Keratinocyte (primary cell): ENCODE data around the gene LZTR1. TPM values are rescaled to one million over a fixed set of nuclear protein-coding genes. Genes with fewer than 3 reads are reported as not detected.

ENCODE experiments used
- DNase-seq: peaks from one replicate; pipeline ENCODE4 v3.0.0-alpha.2; 2011; ENCODE audit warnings: low read depth, missing footprints, low spot score
- FAIRE-seq: peaks from 2 replicates; lab custom pipeline; 2011; peaks lifted over from hg19 to GRCh38; lab: Jason Lieb, UNC
- H2AFZ ChIP-seq: 2 replicates; pipeline ENCODE4 v1.6.0; 2012; ENCODE audit warnings: low read length, control low read depth, inconsistent platforms; ENCODE audit not compliant: control insufficient read depth
- H3K27ac ChIP-seq: 2 replicates; pipeline ENCODE4 v1.5.1; 2011; ENCODE audit warnings: low read length; ENCODE audit not compliant: control insufficient read depth, insufficient read depth
- H3K27me3 ChIP-seq: 3 replicates; pipeline ENCODE4 v1.6.0; 2011; ENCODE audit warnings: low read length; ENCODE audit not compliant: control insufficient read depth, insufficient read depth; ENCODE audit errors: extremely low read depth
- H3K36me3 ChIP-seq, 2 experiments: 2 replicates in 1 of 2; 3 replicates in 1 of 2; pipeline ENCODE4 v1.5.1; 2011; ENCODE audit warnings: low read length in 2 of 2, mild to moderate bottlenecking in 1 of 2; ENCODE audit not compliant: control insufficient read depth in 2 of 2, insufficient read depth in 2 of 2; ENCODE audit errors: extremely low read depth in 1 of 2
- H3K4me1 ChIP-seq: 3 replicates; pipeline ENCODE4 v1.5.1; 2011; ENCODE audit warnings: low read length; ENCODE audit not compliant: control insufficient read depth, insufficient read depth; ENCODE audit errors: extremely low read depth
- H3K4me2 ChIP-seq: 3 replicates; pipeline ENCODE4 v1.6.0; 2011; ENCODE audit warnings: low read depth, low read length; ENCODE audit not compliant: control insufficient read depth, insufficient read depth; ENCODE audit errors: extremely low read depth
- H3K4me3 ChIP-seq, 3 experiments: fragments of 200-600 bp in 1 of 3; sonication (generic) in 1 of 3; 2 replicates in 2 of 3; 3 replicates in 1 of 3; pipeline ENCODE4 v1.5.1; 2011 to 2016; ENCODE audit warnings: low read length in 3 of 3, mild to moderate bottlenecking in 3 of 3, control low read depth in 2 of 3, inconsistent platforms in 1 of 3, low read depth in 1 of 3, mixed read lengths in 1 of 3, mixed run types in 1 of 3, moderate library complexity in 1 of 3; ENCODE audit not compliant: control insufficient read depth in 2 of 3, insufficient read depth in 2 of 3; ENCODE audit errors: extremely low read depth in 1 of 3
- H3K79me2 ChIP-seq: 2 replicates; pipeline ENCODE4 v1.6.0; 2012; ENCODE audit warnings: low read length; ENCODE audit not compliant: control insufficient read depth, insufficient read depth
- H3K9ac ChIP-seq: 3 replicates; pipeline ENCODE4 v1.6.0; 2011; ENCODE audit warnings: low read length; ENCODE audit not compliant: control insufficient read depth, insufficient read depth; ENCODE audit errors: extremely low read depth
- H3K9me1 ChIP-seq: 3 replicates; pipeline ENCODE4 v1.6.0; 2011; ENCODE audit warnings: low read length; ENCODE audit not compliant: control insufficient read depth, insufficient read depth; ENCODE audit errors: extremely low read depth
- H3K9me3 ChIP-seq: 2 replicates; pipeline ENCODE4 v1.5.1; 2012; ENCODE audit warnings: low read depth, low read length; ENCODE audit not compliant: control insufficient read depth
- H4K20me1 ChIP-seq: 3 replicates; pipeline ENCODE4 v1.6.0; 2011; ENCODE audit warnings: low read length; ENCODE audit not compliant: control insufficient read depth, insufficient read depth; ENCODE audit errors: extremely low read depth
- EZH2 ChIP-seq: IDR thresholded peaks from one replicate; pipeline ENCODE4 v1.6.1; 2012; ENCODE audit warnings: inconsistent platforms, mild to moderate bottlenecking, low read length, moderate library complexity
- dilution Hi-C: fragments of 300-500 bp; cut with MboI; formaldehyde crosslinking; loops from one replicate; pipeline ENCODE4 v1.7.0; 2020; ENCODE audit warnings: low sequenced_read_pairs; ENCODE audit not compliant: extremely low pct_ligation_motif_present
- polyA plus RNA-seq, 5 experiments: library from polyadenylated mRNA; depleted of rRNA in 3 of 5; stranded (reverse) in 3 of 5; stranded (forward) in 1 of 5; unstranded in 1 of 5; fragments of >200 nt; gene quantifications; 1 replicate in 1 of 5; 2 replicates in 3 of 5; 3 replicates in 1 of 5; pipeline versions ENCODE4 v1.2.1 to v1.2.3, GENCODE V29; 2011 to 2012; ENCODE audit warnings: missing spikeins in 2 of 5, low read depth in 1 of 5, low replicate concordance in 1 of 5
- TF ChIP-seq, protein P1 (sequence below), 3 experiments: IDR thresholded peaks in 1 of 3; conservative IDR thresholded peaks in 1 of 3; optimal IDR thresholded peaks in 1 of 3; 2 replicates in 2 of 3; 3 replicates in 1 of 3; pipeline versions ENCODE3 to v1.5.1; 2011; ENCODE audit warnings: low read length in 3 of 3, mild to moderate bottlenecking in 3 of 3, moderate library complexity in 2 of 3, control low read depth in 1 of 3, inconsistent platforms in 1 of 3; ENCODE audit not compliant: insufficient read depth in 2 of 3; ENCODE audit errors: extremely low read depth in 1 of 3

The LZTR1 gene
- polyA plus RNA-seq, 1 donor (not counting 4 experiments of a cell fraction or from before 2014, with no cell fraction given): 37.0 TPM

DNA sequence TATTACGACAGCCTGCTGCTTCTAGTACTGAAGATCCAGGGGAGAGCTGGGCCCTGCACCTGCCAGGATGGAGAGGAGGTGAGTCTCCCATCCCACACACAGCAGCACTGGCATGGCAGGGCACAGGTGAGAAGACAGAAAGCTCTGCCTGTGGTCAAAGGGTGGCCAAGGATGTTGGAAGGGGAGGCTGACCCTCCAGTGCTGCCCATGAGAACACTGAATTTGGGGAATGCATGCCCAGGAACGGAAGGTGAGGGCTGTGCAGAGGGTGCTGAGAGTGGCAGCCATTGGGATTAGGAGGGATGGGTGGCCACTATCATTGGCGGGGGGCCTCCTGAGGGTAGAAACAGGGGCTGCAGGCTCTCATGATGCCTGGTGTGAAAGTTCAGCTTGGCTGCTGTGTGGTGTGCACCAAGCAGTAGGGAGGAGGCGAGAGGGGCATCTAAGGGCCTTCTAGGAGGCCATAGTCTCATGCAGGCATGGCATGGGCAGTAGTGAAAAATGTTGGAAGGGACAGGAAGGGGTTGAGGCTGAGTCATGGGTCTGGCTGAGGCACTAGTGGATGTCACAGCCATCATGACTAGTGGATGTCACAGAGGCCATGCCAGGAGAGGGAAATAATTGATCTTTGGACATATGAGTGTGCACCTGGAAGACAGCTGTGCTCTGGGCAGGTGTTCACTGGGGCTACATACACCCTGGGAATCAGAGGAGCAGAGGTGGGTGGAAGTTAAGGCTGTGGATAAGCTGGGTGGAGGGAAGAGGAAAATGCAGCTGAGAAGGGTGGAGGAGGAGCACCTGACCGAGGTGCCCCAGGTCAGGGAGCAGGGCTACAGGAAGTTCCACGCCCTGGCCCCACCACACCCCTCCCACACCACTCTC, 61.1 kb downstream of the LZTR1 start:
- Histone ChIP-seq H3K36me3 (no peaks in the 10 kb centered on the region), H3K4me2 (no peak overlapping the region), H3K27me3 (no peaks in the 10 kb centered on the region), H2AFZ (no peak overlapping the region), H3K4me3 (no peak overlapping the region), H3K9me1 (no peaks in the 10 kb centered on the region), H3K27ac (no peak overlapping the region), H3K9ac (no peak overlapping the region), H3K4me1 (peaks cover 18% of the 10 kb centered on the region), H4K20me1 (no peaks in the 10 kb centered on the region), H3K79me2 (no peaks in the 10 kb centered on the region), H3K9me3 (no peaks in the 10 kb centered on the region)
- TF ChIP-seq, protein P1, sequence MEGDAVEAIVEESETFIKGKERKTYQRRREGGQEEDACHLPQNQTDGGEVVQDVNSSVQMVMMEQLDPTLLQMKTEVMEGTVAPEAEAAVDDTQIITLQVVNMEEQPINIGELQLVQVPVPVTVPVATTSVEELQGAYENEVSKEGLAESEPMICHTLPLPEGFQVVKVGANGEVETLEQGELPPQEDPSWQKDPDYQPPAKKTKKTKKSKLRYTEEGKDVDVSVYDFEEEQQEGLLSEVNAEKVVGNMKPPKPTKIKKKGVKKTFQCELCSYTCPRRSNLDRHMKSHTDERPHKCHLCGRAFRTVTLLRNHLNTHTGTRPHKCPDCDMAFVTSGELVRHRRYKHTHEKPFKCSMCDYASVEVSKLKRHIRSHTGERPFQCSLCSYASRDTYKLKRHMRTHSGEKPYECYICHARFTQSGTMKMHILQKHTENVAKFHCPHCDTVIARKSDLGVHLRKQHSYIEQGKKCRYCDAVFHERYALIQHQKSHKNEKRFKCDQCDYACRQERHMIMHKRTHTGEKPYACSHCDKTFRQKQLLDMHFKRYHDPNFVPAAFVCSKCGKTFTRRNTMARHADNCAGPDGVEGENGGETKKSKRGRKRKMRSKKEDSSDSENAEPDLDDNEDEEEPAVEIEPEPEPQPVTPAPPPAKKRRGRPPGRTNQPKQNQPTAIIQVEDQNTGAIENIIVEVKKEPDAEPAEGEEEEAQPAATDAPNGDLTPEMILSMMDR (optimal IDR thresholded peaks at IDR 0.05 in 1 of 3, IDR thresholded peaks at IDR 0.05 in 1 of 3, conservative IDR thresholded peaks at IDR 0.05 in 1 of 3; ENCODE audit: extremely low read depth in 1 of 3, insufficient read depth in 2 of 3, low read length in 3 of 3): no peak
- TF ChIP-seq EZH2: no peak
- dilution Hi-C loops: no loop called here
- no peak for DNase-seq
- FAIRE-seq: no peak

DNA sequence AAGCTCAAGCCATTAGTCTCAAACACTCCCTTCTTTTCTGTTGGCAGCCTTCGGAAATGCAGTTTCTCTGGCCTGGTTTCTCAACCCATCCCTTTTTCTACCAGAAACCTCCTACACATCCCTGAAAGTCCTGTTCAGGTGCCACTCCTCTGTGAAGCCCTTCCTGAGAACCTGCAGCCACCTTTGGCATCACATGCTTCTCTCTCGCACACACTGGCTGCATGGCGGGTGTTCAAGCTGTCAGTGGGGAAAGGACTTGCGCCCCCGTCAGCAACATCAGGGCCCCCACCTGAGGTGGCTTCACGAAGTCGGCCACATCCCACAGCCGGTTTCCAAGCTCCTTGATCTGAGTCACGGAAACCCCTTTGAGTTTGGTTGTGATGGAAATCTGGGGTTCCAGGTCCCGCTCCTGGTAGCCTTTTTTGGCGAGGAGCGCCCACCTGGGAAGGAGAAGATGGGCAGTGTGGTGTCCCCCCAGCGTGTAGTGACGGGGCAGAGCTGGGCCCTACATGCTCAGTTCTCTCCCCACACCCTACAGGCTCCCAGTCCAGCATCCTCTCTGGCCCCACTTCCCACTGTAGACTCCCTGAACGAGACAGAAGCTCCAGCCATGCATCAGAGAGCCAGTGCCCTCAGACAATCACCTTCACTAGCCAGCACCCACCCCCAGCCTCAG, 61.9 kb downstream of the LZTR1 start:
- no peak for TF ChIP-seq EZH2
- TF ChIP-seq, protein P1 (optimal IDR thresholded peaks at IDR 0.05 in 1 of 3, IDR thresholded peaks at IDR 0.05 in 1 of 3, conservative IDR thresholded peaks at IDR 0.05 in 1 of 3; ENCODE audit: extremely low read depth in 1 of 3, insufficient read depth in 2 of 3, low read length in 3 of 3): no peak
- no peaks in the 10 kb centered on the region for H3K36me3 ChIP-seq
- H3K27ac ChIP-seq: no peak overlapping the region
- no peaks in the 10 kb centered on the region for H3K79me2 ChIP-seq
- H2AFZ ChIP-seq: no peak overlapping the region
- no peaks in the 10 kb centered on the region for H4K20me1 ChIP-seq
- H3K27me3 ChIP-seq: no peaks in the 10 kb centered on the region
- H3K4me1 ChIP-seq: peaks cover 18% of the 10 kb centered on the region
- no peak overlapping the region for H3K4me3 ChIP-seq
- no peaks in the 10 kb centered on the region for H3K9me3 ChIP-seq
- DNase-seq (no peak), FAIRE-seq (no peak)
- H3K9me1 ChIP-seq: no peaks in the 10 kb centered on the region
- dilution Hi-C loops: no loop called here
- no peak overlapping the region for H3K9ac ChIP-seq
- no peak overlapping the region for H3K4me2 ChIP-seq
